T follicular helper cell (primary cell): ENCODE results near the gene GADL1.

Experiments
- DNase-seq: peaks from one replicate; pipeline ENCODE4 v3.0.0-alpha.2; 2020; ENCODE audit warnings: low read depth

GADL1 gene

GRCh38 chr3:30677347-30677685, 217.1 kb downstream of the GADL1 start:
- no peak for DNase-seq

- DNase-seq: no peak
These were observed 217.8 kb downstream of the GADL1 start for GRCh38 chr3:30676424-30677346.
